GM10847 (cell line): ENCODE data around the gene KIF3A.

Experiments
- POLR2A ChIP-seq: IDR thresholded peaks from 2 replicates; pipeline ENCODE4 v1.6.1; 2011; ENCODE audit not compliant: insufficient read length; ENCODE audit errors: extremely low read depth

Gene KIF3A

GRCh38 chr5:132763181-132764036 lies 26.1 kb upstream of the KIF3A start:
- no peak for TF ChIP-seq POLR2A

GRCh38 chr5:132762246-132763000 lies 25.1 kb upstream of the KIF3A start:
- TF ChIP-seq POLR2A = no peak

GRCh38 chr5:132761321-132762240 lies 24.2 kb upstream of the KIF3A start:
- no peak for TF ChIP-seq POLR2A

GRCh38 chr5:132760601-132761317 lies 23.4 kb upstream of the KIF3A start:
- no peak for TF ChIP-seq POLR2A

- no peak for TF ChIP-seq POLR2A
Observed at GRCh38 chr5:132760049-132760420, 22.7 kb upstream of the KIF3A start.

GRCh38 chr5:132759114-132760048 lies 22.0 kb upstream of the KIF3A start:
- TF ChIP-seq POLR2A = no peak

- no peak for TF ChIP-seq POLR2A
Observed at GRCh38 chr5:132758451-132758850, 21.1 kb upstream of the KIF3A start.

GRCh38 chr5:132756542-132756941 lies 19.2 kb upstream of the KIF3A start:
- TF ChIP-seq POLR2A = no peak

- TF ChIP-seq POLR2A = no peak
Observed at GRCh38 chr5:132754947-132755346, 17.6 kb upstream of the KIF3A start.

- TF ChIP-seq POLR2A = no peak
Observed at GRCh38 chr5:132754111-132754510, 16.8 kb upstream of the KIF3A start.

GRCh38 chr5:132753135-132753987 lies 16.0 kb upstream of the KIF3A start:
- no peak for TF ChIP-seq POLR2A

GRCh38 chr5:132752581-132753125 lies 15.3 kb upstream of the KIF3A start:
- TF ChIP-seq POLR2A = no peak
